Breast epithelium (tissue), 3 donors: ENCODE measurements around the gene GOLGA1.

Experiments
- CTCF ChIP-seq, 3 donors: fragments of 450-650 bp; IDR thresholded peaks; one replicate each; pipeline ENCODE4 v1.5.1; 2016 to 2017; ENCODE audit warnings: antibody characterized with exemption in 3 of 3, mild to moderate bottlenecking in 3 of 3, moderate library complexity in 3 of 3
- POLR2A ChIP-seq: fragments of 450-650 bp; IDR thresholded peaks from one replicate; pipeline ENCODE4 v1.6.1; 2016; ENCODE audit warnings: antibody characterized with exemption, mild to moderate bottlenecking, moderate library complexity
- POLR2AphosphoS5 ChIP-seq, 3 donors: sonication (generic); formaldehyde crosslinking; IDR thresholded peaks; one replicate each; pipeline ENCODE4 v1.6.1; 2017; ENCODE audit warnings: antibody characterized with exemption in 3 of 3

DNA sequence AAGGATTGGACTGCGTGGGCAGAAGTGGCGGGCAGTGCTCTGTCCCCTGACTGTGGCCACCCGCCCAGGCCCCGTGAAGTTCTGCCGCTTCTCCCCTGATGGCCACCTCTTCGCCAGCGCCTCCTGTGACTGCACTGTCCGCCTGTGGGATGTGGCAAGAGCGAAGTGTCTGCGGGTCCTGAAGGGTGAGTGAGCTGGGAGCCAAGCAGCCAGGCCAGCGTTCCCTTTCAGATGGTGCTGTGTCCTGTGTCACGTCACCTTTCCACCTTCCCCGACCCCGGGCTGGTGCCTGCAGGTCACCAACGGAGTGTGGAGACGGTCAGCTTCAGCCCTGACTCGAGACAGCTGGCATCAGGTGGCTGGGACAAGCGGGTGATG lies 85.3 kb downstream of the GOLGA1 start:
- TF ChIP-seq CTCF (IDR thresholded peaks at IDR 0.05) (no peak), POLR2AphosphoS5 (IDR thresholded peaks at IDR 0.05) (no peak), POLR2A (no peak)
